Measurements from ENCODE around the gene LLGL2. TPM values are rescaled to one million over a fixed set of nuclear protein-coding genes. Genes with fewer than 3 reads are reported as not detected.

The LLGL2 gene
- total RNA-seq, 1 experiment from 2014 or later = 184 TPM

DNA sequence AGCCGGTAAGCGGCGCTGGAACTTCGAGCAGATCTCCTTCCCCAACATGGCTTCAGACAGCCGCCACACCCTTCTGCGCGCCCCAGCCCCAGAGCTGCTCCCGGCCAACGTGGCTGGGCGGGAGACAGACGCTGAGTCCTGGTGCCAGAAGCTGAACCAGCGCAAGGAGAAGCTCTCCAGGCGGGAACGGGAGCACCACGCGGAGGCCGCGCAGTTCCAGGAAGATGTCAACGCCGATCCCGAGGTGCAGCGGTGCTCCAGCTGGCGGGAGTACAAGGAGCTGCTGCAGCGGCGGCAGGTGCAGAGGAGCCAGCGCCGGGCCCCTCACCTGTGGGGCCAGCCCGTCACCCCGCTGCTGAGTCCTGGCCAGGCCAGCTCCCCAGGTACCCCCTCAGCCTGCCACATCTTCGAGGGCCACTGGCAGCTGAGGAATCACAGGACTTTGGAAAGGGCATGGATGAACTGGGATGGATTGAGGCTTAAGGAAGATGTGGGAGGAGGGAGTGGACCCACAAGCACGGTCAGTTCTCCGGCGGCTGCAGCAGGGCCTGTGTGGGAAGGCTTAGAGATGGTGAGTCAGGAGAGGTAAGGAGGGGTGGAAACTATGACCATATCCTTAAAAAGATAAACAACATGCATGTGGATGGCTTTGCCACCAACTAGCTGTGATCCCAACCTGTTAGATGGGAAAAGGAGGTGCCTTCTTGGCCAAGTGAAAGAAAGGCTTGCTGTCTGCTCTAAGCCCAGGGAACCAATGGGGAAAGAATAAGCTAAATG lies 3.4 kb upstream of the LLGL2 start:
- no peak for DNase-seq (ENCODE audit: low spot score)

GRCh38 chr17:75523647-75524046 lies 1.9 kb upstream of the LLGL2 start:
- no peak for DNase-seq (ENCODE audit: low spot score)

GRCh38 chr17:75524269-75524969 lies 1.1 kb upstream of the LLGL2 start:
- DNase-seq (ENCODE audit: low spot score) = no peak

DNA sequence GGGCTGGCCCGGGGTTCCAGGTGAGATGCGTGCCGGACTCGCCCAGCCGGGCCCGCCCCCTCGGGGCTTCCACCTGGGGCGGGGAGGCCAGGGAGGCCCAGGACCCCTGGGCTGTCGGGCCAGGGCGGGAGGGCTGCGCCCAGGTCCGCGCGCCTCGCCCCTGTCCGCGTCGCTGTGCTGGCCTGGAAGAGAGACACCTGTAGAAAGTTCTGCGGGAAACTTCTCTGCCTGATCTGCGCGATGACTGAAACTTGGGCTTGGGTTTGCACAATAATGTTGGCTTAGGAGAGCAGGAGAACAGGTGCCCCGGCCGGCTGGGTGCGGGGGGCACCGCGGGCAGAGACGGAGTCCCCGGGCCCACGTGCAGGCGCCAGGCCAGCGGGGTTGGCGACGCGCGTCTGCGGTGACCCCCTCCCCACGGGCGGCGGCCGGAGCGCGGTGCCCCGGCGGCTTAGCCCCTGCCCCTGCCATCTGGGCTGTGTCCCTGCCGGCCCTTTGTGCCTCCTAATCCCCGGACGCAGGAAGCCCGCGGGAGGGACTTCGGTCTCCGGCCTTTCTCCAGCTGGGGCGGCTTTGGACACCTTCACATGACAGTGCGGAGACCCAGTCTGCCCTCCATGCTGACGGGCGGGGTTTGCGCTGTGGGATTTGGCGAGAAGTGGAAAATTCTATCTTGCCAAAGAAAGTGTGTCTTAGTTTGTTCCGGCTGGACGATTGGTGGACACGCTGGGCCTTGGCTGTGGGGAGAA lies 483 bp downstream of the LLGL2 start:
- DNase-seq (ENCODE audit: low spot score) = peak; percentile 66

DNA sequence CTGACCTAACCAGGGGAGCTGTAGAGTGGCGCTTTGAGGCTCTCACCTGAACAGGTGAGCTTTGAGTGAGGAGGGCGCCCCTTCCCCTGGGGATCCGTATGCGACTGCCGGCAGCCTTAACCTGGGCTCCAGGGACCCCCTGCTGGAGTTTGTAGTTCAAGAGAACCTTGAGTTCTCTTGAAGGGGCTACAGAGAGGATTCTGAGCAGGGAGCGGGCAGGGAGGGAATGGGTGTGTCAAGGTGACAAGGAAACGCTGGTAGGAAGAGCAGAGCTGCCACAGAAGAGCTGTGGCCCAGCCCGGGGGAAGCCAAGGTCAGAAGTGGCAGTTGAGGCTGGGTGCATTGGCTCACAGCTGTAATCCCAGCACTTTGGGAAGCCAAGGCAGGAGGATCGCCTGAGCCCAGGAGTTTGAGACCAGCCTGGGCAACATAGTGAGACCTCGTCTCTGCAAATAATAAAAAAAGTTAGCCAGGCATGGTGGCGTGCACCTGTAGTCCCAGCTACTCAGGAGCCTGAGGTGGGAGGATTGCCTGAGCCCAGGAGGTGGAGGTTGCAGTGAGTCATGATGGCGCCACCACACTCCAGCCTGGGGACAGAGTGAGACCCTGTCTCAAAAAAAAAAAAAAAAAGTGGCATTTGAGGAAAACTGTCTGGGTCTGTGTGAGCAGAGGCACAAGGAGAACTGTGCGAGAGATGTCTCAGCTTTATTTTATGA lies 1.2 kb downstream of the LLGL2 start:
- DNase-seq (ENCODE audit: low spot score) = peak; percentile 52

GRCh38 chr17:75530837-75531720 lies 5.6 kb downstream of the LLGL2 start:
- DNase-seq (ENCODE audit: low spot score) = no peak

DNA sequence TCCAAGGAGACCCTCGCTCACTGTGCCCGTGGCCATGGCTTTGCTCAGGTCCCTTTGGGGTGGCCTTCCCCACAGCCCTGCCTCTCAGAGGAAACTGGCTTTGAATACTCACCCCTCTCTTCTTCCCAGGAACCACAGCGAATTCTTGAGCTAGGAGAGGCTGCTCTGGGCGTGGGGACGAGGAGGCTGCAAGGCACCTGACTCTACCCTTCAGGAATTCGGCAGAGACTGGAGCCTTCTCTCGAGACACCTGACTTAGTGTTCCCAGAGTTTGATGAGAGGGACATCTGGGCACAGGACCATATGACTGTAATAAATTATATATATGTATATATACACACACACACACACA lies 6.2 kb downstream of the LLGL2 start:
- DNase-seq (ENCODE audit: low spot score) = no peak

GRCh38 chr17:75535119-75535537 lies 9.6 kb downstream of the LLGL2 start:
- no peak for DNase-seq (ENCODE audit: low spot score)

DNA sequence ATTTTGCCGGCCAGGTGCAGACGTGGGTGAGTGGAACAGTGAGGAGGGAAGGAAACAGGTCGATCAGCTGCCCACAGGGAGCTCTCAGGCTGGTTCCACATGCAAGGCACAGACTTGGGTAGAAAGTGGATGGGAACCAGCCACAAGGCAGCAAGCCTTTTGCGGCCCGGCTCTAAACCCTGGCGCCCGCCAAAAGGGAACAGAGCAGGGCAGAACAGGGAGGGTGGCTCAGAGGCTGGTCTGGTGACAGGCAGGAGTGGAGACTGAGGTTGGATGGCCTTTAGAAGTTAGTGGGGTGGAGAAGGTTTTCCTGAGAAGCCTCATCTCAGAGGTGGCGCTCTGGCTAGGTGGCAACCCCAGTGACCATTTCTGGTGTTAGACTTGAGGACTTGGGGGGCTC lies 10.4 kb downstream of the LLGL2 start:
- DNase-seq (ENCODE audit: low spot score) = no peak

DNA sequence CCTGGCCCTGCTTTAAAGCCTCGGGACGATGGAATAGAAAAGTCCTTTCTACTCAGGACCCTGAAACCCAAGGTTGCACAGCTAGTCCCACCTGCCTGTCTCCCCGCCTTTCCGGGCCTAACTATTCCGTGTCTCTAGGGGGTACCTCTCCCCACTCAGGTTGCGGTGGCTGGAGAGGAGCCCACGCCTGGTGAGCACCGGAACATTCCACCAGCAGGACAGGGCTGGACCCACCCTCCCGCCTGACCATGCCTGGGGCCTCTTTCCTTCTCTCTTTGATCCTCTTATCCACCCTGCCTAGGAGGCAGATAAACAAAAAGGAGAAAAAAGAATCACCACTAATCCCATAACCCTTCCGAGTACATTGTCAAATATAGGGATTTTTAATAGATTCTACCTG lies 10.9 kb downstream of the LLGL2 start:
- DNase-seq (ENCODE audit: low spot score) = no peak

DNA sequence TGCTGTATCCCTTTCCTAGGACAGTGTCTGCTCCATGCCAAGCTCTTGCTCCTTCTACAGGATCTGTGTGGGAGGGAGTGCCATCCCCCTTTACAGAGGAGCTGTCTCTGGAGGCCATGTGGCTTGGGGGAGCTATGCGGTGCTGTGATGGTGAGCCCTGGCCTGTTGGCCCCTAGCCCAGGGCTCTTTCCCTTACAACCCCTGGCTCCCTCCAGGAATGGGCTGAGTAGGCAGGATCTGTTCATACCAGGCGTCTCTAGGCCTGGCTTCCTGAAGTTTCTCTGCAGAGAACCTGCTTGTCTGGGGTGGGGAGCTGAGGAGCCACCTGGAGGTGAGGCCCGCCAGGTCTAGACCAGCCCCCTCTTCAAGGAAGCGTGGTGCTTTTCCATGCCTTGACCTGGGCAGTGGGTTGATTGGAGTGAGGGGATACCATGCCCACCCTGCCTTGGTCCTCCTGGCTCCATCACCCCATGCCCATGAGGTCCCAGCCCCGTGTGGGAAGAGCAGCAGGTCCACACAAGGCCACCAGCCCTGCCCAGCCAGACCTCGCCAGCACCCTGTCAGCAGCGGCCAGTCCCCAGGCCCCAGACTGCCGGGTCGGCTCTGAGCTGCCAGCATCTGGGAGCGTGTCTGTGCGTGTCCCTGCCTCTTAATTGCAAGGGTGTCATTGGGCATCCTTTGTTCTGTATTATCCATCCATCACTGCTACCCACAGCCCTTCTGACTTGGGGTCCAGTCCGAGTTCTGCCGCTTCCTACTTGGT lies 14.7 kb downstream of the LLGL2 start:
- no peak for DNase-seq (ENCODE audit: low spot score)

- no peak for DNase-seq (ENCODE audit: low spot score)
Measured at GRCh38 chr17:75540923-75541503, 15.5 kb downstream of the LLGL2 start.

GRCh38 chr17:75542229-75542628 lies 16.7 kb downstream of the LLGL2 start:
- no peak for DNase-seq (ENCODE audit: low spot score)

- DNase-seq (ENCODE audit: low spot score) = no peak
Measured at GRCh38 chr17:75542728-75543336, 17.3 kb downstream of the LLGL2 start.

- no peak for DNase-seq (ENCODE audit: low spot score)
Measured at GRCh38 chr17:75544250-75544649, 18.8 kb downstream of the LLGL2 start.

- no peak for DNase-seq (ENCODE audit: low spot score)
Measured at GRCh38 chr17:75546181-75546580, 20.7 kb downstream of the LLGL2 start.

DNA sequence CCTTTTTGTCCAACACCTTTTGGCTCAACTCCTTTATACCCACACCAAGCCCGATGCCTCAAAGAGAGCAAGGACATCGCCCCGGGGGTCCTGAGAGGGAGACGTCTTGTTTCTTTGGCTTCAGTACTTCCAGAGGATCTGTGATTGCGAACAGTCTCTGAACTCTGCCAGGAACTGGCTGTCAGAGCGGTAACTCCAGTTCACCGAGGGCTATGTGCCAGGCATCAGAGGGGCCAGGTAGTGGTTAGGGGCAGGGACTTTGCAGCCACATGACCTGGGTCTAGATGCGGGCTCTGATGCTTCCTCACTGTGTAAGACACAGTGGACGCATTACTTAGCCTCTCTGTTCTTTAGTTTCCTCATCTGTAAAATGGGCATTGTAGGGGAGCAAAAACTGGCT lies 21.6 kb downstream of the LLGL2 start:
- no peak for DNase-seq (ENCODE audit: low spot score)

GRCh38 chr17:75548813-75549212 lies 23.3 kb downstream of the LLGL2 start:
- no peak for DNase-seq (ENCODE audit: low spot score)
